Epithelial cell of prostate (primary cell): ENCODE measurements around the gene CUL3.
"Not testable (repeated sequence)": the region's sequence is repeated elsewhere in the genome, so short reads cannot be mapped to it uniquely, and the experiment has no call there.

Experiments used
- DNase-seq: peaks from one replicate; pipeline ENCODE4 v3.0.0-alpha.2; 2011; ENCODE audit warnings: low read depth, low spot score
- H3K27ac ChIP-seq: fragments of 450-650 bp; 2 replicates; pipeline ENCODE4 v1.5.1; 2017; ENCODE audit warnings: mild to moderate bottlenecking

The CUL3 gene

GRCh38 chr2:224551693-224552092 is 33.5 kb downstream of the CUL3 start:
- DNase-seq, result no peak
- no peak overlapping the region for H3K27ac ChIP-seq

GRCh38 chr2:224546926-224547325 is 38.2 kb downstream of the CUL3 start:
- no peak overlapping the region for H3K27ac ChIP-seq

GRCh38 chr2:224545884-224546644 is 39.1 kb downstream of the CUL3 start:
- no peak for DNase-seq
- no peak overlapping the region for H3K27ac ChIP-seq

More at GRCh38 chr2:224546926-224547325, 38.2 kb downstream of the CUL3 start:
- DNase-seq, result no peak

- DNase-seq, result no peak
- no peak overlapping the region for H3K27ac ChIP-seq
Observed at GRCh38 chr2:224543939-224544338, 41.2 kb downstream of the CUL3 start.

- no peak overlapping the region for H3K27ac ChIP-seq
- DNase-seq, result no peak
Observed at GRCh38 chr2:224538561-224539138, 46.5 kb downstream of the CUL3 start.

- H3K27ac ChIP-seq, result no peak overlapping the region
- DNase-seq, result no peak
Observed at GRCh38 chr2:224532931-224533330, 52.2 kb downstream of the CUL3 start.

GRCh38 chr2:224532441-224532840 is 52.7 kb downstream of the CUL3 start:
- H3K27ac ChIP-seq, result no peak overlapping the region
- no peak for DNase-seq

GRCh38 chr2:224528171-224528570 is 57.0 kb downstream of the CUL3 start:
- no peak overlapping the region for H3K27ac ChIP-seq
- DNase-seq, result no peak

GRCh38 chr2:224525774-224526173 is 59.4 kb downstream of the CUL3 start:
- DNase-seq, result no peak
- H3K27ac ChIP-seq, result no peak overlapping the region

- DNase-seq, result no peak
- no peak overlapping the region for H3K27ac ChIP-seq
Observed at GRCh38 chr2:224524657-224525056, 60.5 kb downstream of the CUL3 start.

GRCh38 chr2:224523626-224524577 is 61.3 kb downstream of the CUL3 start:
- no peak overlapping the region for H3K27ac ChIP-seq
- no peak for DNase-seq

GRCh38 chr2:224522483-224522882 is 62.7 kb downstream of the CUL3 start:
- not testable (repeated sequence) for DNase-seq
- H3K27ac ChIP-seq, result peak overlapping the region; percentile 8

GRCh38 chr2:224520064-224520463 is 65.1 kb downstream of the CUL3 start:
- DNase-seq, result no peak
- peak overlapping the region; percentile 50 for H3K27ac ChIP-seq

- DNase-seq, result no peak
- peak overlapping the region; percentile 50 for H3K27ac ChIP-seq
Observed at GRCh38 chr2:224518806-224519580, 66.2 kb downstream of the CUL3 start.

GRCh38 chr2:224517963-224518362 is 67.2 kb downstream of the CUL3 start:
- no peak for DNase-seq
- no peak overlapping the region for H3K27ac ChIP-seq

- H3K27ac ChIP-seq, DNase-seq: not testable (repeated sequence)
Observed at GRCh38 chr2:224516393-224516792, 68.8 kb downstream of the CUL3 start.

- no peak for DNase-seq
- no peak overlapping the region for H3K27ac ChIP-seq
Observed at GRCh38 chr2:224513991-224514390, 71.2 kb downstream of the CUL3 start.

GRCh38 chr2:224507789-224508188 is 77.4 kb downstream of the CUL3 start:
- no peak for DNase-seq
- no peak overlapping the region for H3K27ac ChIP-seq

GRCh38 chr2:224506494-224506893 is 78.7 kb downstream of the CUL3 start:
- no peak for DNase-seq
- H3K27ac ChIP-seq, result no peak overlapping the region

- H3K27ac ChIP-seq, result no peak overlapping the region
- no peak for DNase-seq
Observed at GRCh38 chr2:224498991-224499390, 86.2 kb downstream of the CUL3 start.
